WI38 (cell line): ENCODE measurements around the gene NPC2.

Experiments used
- H3K4me3 ChIP-seq: 2 replicates; pipeline ENCODE4 v1.5.1; 2011; ENCODE audit warnings: low read depth, mild to moderate bottlenecking, control low read depth, low read length
- CTCF ChIP-seq: IDR thresholded peaks from 2 replicates; pipeline ENCODE4 v1.5.1; 2012; ENCODE audit warnings: low read depth, mild to moderate bottlenecking, control low read depth, low read length

The NPC2 gene

GRCh38 chr14:74533576-74533975 lies 40.5 kb upstream of the NPC2 start:
- H3K4me3 ChIP-seq = no peak overlapping the region
- no peak for TF ChIP-seq CTCF

GRCh38 chr14:74532246-74532645 lies 39.1 kb upstream of the NPC2 start:
- TF ChIP-seq CTCF = no peak
- H3K4me3 ChIP-seq = no peak overlapping the region

GRCh38 chr14:74531467-74531866 lies 38.4 kb upstream of the NPC2 start:
- H3K4me3 ChIP-seq = no peak overlapping the region
- 0 out of 2 replicates have a peak, but pooled peaks have one; percentile 12 for TF ChIP-seq CTCF

- H3K4me3 ChIP-seq = no peak overlapping the region
- no peak for TF ChIP-seq CTCF
Observed at GRCh38 chr14:74531006-74531405, 37.9 kb upstream of the NPC2 start.

- no peak for TF ChIP-seq CTCF
- H3K4me3 ChIP-seq = no peak overlapping the region
Observed at GRCh38 chr14:74528886-74529285, 35.8 kb upstream of the NPC2 start.

- no peak for TF ChIP-seq CTCF
- no peak overlapping the region for H3K4me3 ChIP-seq
Observed at GRCh38 chr14:74528406-74528805, 35.3 kb upstream of the NPC2 start.

- H3K4me3 ChIP-seq = no peak overlapping the region
- TF ChIP-seq CTCF = no peak
Observed at GRCh38 chr14:74527736-74528280, 34.7 kb upstream of the NPC2 start.
